ENCODE results near the gene UVRAG.

The UVRAG gene

DNA sequence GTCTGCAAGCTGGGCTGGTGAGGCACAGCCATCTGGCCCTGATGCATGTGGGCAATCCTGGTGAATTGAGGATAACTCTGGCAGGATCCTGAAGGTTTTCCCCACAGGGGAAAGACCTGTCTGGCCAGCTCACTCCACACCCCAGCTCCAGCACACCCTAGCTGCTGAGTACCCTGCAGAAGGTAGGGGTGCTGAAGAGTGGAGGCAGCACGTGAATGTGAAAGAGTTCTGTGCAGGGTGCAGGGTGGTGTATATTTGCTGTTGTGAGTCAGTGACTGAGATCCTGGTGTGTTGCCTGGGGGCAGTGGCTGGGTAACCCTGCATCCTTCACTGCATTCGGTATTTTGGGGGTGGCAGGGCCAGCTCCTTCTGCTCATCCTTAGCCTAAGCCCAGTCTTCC, 24.0 kb upstream of the UVRAG start:
- H3K4me3 ChIP-seq (replicated peaks in 1 of 2; ENCODE audit: low read depth in 2 of 2, low read length in 2 of 2): no peak overlapping the region
- TF ChIP-seq CTCF (IDR thresholded peaks at IDR 0.05; ENCODE audit: low read depth, low read length): no peak
- DNase-seq (ENCODE audit: low read depth in 2 of 2): no peak

DNA sequence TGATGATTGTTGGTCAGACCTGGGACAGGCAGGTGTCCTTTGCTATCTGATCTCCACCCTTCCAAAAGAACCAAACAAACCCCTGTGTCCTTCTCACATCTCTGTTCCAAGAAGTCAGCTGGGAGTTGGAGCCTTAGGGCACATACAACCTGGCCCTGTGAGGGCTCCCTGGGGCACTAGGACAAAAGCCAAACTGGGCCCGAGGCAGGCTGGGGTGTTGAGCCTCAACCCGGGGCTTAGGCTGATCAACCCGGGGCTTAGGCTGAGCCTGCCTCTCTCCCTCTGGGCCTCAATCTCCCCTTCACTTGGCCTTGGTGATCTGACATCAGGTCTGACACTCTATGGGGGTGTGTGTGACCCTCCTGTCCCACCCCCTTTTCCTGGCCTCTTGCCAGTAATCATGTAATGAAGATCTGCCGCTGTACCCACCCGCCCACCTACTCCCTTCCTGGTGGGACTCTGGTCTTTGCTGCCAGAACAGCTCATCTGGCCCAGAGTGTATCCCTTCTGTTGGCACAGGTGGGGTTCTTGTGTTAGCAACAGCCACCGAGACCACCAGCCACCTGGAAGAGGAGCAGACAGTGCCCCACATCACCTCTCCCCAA, 22.8 kb upstream of the UVRAG start:
- no peak for DNase-seq (ENCODE audit: low read depth in 2 of 2)
- H3K4me3 ChIP-seq (replicated peaks in 1 of 2; ENCODE audit: low read depth in 2 of 2, low read length in 2 of 2): no peak overlapping the region
- no peak for TF ChIP-seq CTCF (IDR thresholded peaks at IDR 0.05; ENCODE audit: low read depth, low read length)

DNA sequence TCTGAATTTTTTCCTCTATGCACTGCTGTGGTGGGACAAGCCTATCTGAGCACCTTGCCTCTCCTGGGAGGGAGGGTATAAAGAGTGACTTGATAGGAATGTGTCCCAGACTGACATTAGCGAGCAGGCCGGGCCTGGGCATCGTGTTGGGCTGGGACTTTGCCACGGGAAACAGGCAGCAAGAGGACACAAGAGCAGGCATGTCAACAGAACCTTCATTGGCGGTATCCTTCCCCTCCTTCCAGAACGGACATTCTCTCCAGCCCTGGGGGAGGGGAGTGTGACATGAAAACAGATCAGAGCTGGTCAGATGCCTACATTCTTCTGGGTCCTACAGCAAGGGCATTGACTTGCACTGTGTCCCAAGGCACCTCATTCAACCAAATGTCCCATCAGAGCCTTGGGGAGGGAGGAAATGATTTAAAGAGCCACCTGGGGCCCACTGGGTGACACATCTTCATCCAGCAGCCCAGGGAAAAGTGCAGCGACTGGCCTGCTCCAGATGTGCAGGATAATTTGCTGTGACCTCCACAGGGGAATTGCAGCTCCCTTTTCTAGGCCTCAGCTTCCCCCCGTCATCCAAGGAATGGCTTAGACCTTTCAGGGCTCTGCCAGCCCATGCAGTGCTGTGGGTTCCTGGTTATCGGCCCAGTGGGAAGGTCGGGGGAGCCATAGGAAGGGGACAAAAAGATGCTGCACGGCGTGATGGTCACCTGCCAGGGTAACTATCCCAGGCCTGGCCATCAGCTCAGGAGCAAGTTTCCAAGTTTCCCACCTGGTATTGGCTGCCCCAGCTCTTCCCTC, 21.8 kb upstream of the UVRAG start:
- no peak for TF ChIP-seq CTCF (IDR thresholded peaks at IDR 0.05; ENCODE audit: low read depth, low read length)
- DNase-seq (ENCODE audit: low read depth in 2 of 2): no peak
- H3K4me3 ChIP-seq (replicated peaks in 1 of 2; ENCODE audit: low read depth in 2 of 2, low read length in 2 of 2): no peak overlapping the region

DNA sequence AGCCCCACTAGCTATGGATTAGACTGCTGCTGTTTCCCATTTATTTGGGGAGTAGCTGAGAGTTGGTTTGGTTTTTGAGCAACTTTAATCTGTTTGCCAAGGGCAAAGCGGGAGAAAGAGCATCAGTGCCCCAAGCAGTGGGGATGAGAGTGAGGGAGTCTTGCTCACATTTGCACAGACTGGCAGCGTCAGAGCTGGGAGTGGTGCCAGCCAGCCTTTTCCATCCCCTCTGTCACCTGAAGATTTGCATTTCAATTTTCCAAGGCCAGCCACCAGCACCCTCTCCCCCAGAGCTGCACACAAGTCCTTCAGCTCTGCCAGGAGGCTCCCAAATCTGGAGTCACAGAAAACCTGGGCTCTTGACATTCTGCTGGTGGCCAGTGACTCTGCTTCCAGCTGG, 21.0 kb upstream of the UVRAG start:
- DNase-seq (ENCODE audit: low read depth in 2 of 2): no peak
- TF ChIP-seq CTCF (IDR thresholded peaks at IDR 0.05; ENCODE audit: low read depth, low read length): no peak
- no peak overlapping the region for H3K4me3 ChIP-seq (replicated peaks in 1 of 2; ENCODE audit: low read depth in 2 of 2, low read length in 2 of 2)

- TF ChIP-seq CTCF (IDR thresholded peaks at IDR 0.05; ENCODE audit: low read depth, low read length): no peak
- no peak for DNase-seq (ENCODE audit: low read depth in 2 of 2)
- H3K4me3 ChIP-seq (replicated peaks in 1 of 2; ENCODE audit: low read depth in 2 of 2, low read length in 2 of 2): no peak overlapping the region
Measured at GRCh38 chr11:75795276-75796090, 19.5 kb upstream of the UVRAG start.

DNA sequence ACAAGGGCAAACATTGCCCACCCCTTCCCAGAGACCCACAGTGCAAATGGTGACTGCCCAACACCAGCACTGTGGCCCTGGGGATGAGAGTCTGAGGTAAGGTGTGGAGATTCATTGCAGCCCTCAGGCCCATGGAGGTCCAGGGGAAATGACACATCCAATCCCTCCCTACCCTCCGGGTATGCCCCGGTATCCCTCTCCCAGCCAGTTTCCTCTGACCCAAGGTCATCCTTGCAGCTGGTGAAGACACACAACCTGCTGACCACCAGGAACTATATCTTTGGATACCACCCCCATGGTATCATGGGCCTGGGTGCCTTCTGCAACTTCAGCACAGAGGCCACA, 18.9 kb upstream of the UVRAG start:
- no peak for TF ChIP-seq CTCF (IDR thresholded peaks at IDR 0.05; ENCODE audit: low read depth, low read length)
- no peak overlapping the region for H3K4me3 ChIP-seq (replicated peaks in 1 of 2; ENCODE audit: low read depth in 2 of 2, low read length in 2 of 2)
- no peak for DNase-seq (ENCODE audit: low read depth in 2 of 2)

Measured in cardiac fibroblast (primary cell).